HG03025 (cell line): ENCODE data around the gene KIRREL3.

Experiments used
- ATAC-seq: cut with Tn5 transposase; IDR thresholded peaks from one replicate; pipeline ENCODE4 v1.9.1; 2021; ENCODE audit warnings: mild to moderate bottlenecking, moderate library complexity; ENCODE audit not compliant: unreplicated experiment, low FRiP score

The KIRREL3 gene

DNA sequence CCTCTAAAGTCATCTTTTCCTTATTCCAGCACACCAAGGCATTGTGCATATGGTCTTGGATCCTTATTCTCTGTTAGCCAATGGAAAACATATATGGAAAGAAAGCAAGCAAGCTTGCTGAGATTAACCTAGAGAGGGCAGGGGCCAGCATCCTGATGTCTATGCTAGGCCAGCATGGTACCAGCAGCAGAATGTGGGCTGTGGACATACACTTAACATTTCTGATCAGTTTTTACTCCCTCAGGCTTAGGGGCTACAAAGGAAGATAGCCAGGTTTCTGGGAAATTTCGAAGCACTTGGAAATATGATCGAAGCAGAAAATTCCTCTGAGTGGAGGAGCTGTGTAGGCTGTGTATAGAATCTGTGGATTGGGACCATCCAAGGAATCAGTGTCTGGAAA is 578.1 kb downstream of the KIRREL3 start:
- ATAC-seq: no peak

DNA sequence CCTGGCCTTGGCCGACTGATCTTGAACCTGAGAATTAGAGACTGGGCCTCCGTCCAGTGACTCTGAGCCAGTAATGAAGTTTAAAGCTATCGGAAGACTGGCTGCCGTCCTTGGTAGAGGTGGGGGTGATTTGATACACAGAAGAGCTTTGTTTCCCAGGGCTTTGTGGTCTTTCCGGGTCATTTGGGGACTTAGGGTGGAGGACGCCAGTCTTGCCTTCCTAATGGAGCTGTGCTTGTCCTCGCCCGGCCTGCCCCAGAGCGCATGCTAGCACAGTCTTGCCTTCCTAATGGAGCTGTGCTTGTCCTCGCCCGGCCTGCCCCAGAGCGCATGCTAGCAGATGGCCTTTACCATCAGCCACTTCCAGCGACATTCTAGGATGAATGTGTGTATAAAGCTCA is 579.3 kb downstream of the KIRREL3 start:
- ATAC-seq: no peak

DNA sequence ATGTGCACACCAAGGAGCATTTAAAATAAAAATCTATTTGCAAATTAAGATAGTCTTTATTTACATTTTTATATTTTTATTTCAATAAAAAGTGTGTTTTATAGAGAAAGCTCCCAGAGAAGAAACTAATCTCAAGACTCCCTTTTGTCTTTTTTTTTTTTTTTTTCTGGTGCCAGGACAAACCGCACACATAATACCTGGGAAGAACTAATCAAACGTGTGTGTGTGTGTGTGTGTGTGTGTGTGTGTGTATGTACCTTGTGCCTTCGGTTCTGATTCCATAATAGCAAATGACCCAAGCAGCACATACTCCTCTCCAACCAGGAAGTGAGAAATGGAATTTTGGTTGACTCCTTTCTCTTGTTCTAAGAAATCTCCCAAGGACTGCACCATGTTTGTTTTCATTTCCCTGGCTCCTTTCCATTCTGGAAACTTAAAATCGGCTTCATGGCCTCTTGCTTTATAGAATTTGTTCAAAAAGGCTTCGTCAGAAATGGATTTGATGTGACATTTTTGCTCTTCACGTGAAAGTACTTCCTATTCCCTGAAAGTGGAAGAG is 579.8 kb downstream of the KIRREL3 start:
- no peak for ATAC-seq

DNA sequence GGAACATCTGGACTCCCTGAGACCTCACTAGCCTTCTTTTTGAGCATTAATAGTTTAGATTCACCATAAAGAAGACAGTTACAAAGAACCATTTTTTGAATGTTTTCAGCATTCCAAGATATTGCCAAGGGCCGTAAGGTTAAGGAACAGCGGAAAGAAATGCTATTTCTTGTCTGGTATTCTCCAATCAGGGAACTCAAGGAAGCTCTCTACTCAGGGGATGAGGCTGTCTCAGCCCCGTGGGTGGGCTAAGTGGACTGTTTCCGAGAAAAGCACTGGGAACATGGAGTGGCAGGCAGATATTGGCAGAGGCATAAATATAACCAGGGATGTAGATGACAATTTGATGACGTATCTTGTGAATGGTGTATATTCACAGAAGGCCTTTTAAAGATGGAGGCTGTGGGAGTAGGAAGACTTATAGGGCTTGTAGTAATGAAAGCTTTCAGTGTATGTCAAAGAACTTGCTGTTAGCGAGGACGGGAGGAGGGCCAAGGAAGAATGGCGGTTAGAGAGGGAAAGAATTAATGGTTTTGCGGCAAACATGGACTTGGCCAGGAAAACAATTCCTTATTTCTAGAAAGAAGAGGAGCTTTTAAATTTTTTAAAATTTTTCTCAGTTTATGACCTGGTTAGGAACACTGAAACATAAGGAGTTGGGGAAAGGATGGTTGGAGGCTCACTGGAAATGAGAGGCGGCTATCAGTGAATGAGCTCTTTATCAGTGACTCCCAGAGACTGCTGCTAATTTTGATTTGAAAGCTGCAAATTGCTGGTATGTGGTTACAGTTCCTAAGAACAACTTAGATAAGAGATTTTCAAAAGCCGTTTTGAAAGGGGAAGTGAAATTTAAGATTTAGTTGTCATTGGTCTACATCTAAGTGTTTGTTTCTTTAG is 580.5 kb downstream of the KIRREL3 start:
- ATAC-seq: peak; percentile 84

DNA sequence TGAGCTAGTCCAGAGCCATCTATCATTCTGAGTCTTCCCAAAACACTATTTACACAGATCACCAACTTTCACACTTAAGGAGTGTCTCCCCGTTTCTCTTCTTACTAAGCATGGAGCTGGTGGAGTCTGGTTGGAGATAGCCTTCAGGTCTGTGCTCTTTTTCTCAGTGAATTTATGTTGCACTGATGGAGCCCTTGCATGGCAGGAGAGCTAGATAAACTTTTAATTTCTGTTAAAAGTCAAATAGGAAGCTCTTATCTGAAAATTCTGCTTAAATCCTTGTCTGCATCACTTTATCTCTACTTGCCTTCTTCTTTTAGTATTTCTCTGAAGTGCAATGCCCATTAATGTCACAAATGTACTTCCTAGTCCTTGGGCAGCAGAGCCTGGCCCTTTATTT is 581.7 kb downstream of the KIRREL3 start:
- ATAC-seq: no peak

DNA sequence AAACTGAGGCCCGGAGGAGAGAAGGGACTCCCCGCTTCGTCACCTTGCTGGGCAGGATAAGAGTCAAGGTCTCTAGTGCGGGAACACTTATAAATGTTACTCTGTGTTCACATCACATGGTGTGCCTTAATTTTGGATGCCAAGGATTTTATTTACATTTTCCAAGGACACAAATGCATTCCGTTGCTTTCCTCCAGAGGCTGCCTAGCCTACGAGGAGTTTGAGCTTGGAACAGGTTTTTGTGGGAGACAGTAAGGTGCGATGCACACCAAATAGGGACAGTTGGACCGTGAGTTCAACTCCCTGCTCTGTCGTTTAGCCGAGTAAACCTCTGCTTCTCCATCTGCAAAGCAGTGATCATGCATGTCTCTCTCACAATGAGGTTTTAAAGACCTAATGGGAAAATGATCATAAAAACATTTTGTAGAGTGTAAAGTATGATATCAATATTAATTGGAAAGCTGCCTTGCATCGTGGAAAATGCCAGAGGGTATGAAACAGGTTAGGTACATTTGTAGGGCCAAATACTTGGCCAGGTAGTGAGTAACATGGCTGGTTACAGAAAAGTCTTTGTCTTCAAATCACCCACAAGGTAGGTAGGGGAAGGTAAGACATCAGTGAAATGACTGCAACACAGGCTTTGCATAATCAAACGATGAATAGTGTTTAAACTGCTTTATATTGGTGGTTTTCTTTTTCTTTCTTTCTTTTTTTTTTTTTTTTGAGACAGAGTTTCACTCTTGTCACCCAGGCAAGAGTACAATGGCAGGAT is 583.3 kb downstream of the KIRREL3 start:
- no peak for ATAC-seq

DNA sequence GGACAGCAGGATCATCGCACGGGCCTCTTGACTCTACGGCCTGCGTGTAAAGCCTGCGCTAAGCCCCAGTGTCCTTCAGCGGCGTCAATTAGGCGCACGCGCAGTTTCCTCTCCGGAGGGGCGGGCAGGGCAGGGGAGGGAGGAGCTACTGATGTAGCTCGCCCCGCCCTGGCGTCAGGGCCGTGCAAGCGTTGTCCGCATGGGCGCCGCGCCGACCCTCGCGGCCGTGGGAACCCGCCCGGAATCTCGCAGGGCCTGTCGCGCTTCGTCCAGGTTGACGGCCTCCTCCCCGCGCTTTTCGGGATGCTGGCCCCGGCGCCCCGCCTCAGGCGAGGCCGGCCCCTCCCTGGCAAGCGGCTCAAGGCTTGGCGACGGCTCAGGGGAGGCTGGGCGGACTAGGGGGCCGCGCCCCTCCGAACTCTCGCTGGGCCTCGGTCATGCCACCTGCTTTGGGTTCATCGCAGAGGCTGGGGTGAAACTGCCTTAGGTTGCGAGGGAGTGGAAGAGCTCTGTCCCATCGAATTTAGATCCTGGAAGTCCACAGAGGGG is 584.0 kb downstream of the KIRREL3 start:
- ATAC-seq: no peak

DNA sequence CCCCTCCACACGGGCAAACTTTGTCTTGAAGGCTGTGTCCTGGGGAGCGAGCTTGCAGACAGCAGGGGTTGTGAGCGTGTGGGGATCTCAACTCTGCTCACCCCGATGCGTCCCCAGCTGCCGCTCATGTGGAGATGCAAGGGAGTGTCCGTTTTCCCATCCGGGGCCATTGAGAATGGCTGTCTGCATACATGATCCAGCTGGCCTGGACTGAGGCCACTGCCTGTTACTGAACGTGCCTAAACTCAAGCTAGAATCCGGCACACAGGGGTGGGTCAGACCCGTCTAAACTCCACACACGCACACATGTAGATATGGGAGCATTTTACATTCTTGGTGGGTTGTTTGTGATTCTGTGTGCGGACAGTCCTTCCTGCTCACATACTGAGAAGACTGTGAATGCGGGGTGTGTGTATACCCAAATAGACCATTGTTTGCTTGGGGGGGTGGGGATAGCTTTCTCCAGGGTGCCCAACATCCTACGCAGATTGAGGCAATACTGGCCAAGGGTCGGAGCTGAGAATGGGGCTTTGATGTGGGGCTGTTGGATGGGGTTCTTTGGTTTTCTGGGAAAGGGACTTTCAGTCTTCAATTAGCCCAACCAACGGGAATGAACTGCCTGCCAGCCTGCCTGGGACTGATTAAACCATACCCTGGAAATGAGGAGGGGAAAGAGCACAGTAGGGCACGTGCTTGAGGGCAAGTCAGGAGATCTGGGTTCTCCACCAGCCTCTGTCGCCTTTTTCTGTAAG is 584.7 kb downstream of the KIRREL3 start:
- no peak for ATAC-seq

DNA sequence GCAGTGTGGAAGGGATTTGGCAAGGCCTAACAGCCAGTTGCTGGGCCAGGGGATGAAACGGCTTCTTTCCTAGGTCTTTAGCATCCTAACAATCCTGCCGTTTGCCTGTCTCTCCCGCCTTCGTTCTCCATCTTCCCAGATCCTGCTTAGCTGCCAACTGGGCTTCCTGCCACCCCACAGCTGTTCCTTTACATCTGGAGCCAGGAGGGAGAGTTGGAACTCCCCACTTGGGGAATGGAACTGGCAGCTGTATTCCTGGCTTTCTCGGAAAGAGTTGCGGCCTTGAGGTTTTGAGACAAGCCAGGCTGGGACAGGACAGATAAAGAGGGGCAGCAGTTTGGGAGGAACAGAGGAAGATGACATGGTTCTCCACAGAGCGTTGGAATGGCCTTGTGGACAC is 585.4 kb downstream of the KIRREL3 start:
- ATAC-seq: no peak

DNA sequence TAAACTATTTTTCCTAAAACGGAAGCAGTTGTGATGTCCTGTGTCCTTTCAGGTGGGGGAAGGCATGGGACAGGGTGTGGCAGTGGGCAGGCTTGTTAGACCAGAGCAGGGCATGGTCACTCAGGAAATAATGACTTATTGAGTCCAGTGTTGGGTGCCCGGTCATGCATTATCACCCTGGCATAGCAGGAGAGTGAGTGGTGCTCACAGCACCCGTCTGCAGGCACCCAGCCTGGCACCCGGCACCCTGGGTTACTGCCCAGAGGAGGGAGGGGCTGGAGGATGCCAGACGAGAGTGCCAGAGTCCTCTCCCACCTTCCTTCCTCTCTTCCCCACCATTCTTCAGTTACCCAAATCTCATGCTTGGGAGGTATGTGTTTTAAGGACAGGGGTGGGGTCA is 586.0 kb downstream of the KIRREL3 start:
- ATAC-seq: no peak

DNA sequence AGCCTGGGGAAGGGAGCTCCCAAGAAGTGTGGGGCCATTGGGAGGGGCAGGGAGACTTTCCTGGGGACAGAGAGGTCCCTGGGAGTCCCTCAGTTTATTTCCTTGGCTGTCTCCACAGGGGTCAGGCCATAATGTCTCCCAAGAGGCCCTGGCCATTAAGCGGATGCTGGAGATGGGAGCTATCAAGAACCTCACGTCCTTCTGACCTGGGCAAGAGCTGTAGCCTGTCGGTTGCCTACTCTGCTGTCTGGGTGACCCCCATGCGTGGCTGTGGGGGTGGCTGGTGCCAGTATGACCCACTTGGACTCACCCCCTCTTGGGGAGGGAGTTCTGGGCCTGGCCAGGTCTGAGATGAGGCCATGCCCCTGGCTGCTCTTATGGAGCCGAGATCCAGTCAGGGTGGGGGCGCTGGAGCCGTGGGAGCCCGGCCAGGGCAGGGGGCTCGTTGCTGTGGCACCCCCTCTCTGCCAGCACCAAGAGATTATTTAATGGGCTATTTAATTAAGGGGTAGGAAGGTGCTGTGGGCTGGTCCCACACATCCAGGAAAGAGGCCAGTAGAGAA is 586.6 kb downstream of the KIRREL3 start:
- no peak for ATAC-seq

DNA sequence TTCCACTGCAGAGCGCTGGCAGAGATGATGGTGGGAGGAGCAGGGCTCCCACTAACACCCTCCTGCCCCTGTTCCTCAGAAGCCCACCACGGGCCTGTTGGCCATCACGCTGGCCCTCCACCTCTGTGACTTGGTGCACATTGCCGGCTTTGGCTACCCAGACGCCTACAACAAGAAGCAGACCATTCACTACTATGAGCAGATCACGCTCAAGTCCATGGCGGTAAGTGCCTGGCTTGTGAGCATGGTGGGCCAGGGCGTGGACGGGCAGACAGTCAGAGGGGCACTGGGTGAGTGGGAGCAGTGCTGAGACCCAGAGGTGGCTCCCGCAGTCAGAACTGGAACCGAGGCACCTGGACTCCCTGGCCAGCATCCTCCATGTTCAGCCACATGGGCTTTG is 587.1 kb downstream of the KIRREL3 start:
- ATAC-seq: no peak

DNA sequence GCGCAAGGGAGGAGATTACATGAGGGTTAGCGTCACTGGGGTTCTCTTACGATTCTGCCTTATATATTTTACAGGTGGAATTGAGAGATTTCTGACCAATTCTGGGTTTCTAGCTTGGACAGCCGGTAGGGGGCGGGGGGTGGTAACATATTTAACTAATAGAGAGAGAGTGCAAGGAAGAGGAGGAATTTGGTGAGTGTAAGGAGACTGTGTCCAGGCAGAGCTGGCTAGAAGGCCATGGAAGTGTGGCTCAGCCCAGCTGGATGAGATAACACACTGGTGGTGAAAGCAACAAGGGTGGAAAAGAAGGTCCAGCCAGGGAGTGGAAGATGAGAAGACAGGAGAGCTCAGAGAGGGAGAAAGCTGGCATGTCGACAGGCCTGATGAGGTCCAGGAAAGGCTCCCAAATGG is 588.6 kb downstream of the KIRREL3 start:
- ATAC-seq: no peak

DNA sequence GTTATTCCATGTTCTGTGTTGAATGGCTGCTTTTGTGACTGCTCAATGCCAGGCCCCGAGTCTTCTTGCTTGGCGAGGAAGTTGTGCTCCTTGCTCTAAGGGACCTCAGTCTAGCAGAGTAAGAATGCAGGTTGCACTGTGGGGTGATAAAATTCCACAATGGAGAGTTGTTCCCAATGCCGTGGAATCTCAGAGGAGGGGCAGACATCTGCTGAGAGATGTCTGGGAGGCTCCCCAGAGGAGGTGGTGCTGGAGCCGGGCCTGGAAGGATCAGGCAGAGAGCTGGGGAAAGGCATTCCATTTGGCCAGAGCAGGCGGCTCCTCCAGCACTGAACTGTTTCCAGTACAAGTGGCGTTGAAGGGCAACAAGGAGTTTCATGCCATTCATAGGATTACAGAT is 589.9 kb downstream of the KIRREL3 start:
- ATAC-seq: no peak

DNA sequence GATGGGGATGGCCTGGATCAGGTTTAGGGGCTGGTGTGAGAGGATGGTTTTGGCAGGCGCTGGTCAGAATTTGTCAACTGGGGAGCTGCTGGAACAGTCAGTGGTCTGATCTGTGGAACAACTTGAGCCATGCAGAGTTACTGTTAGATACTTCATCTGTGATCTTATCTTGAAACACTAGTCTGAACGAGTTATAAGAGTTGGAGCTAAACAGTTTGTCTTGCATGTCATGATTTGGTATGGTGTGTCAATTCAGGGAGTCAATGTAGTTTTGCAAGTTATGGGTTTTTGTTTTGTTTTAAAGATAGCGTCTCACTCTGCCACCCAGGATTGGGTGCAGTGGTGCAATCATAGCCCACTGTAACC is 591.0 kb downstream of the KIRREL3 start:
- ATAC-seq: no peak

DNA sequence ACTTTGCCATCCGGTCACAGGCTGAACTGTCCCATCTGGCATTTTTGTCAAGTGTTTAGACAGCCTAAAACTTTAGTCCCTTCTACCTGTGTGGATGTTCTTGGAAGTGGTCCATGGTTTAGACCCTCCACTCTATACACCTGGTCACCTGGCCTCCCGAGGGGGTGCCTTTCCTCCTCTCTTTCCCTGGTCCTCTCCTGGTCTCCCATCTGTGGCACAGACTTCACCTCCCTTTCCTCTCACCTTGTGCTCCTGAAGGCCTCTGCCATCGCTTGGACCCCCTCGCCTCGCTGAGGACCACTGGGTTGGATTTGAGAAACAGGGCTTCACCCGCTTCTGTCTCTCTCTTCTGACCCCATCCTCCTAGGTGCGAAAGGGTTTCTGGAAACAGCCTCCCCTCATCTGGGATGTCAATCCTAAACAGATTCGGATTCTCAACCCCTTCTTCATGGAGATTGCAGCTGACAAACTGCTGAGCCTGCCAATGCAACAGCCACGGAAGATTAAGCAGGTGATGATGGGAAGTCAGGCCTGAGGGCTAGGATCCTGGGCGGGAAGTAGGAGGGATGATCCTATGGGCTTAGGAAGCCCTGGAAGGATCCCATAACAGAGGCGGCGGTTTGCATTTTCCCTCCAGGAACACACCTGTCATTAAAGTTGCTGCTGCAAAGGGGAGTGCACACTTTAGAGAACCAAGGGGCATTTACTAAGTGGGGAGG is 591.5 kb downstream of the KIRREL3 start:
- ATAC-seq: no peak

DNA sequence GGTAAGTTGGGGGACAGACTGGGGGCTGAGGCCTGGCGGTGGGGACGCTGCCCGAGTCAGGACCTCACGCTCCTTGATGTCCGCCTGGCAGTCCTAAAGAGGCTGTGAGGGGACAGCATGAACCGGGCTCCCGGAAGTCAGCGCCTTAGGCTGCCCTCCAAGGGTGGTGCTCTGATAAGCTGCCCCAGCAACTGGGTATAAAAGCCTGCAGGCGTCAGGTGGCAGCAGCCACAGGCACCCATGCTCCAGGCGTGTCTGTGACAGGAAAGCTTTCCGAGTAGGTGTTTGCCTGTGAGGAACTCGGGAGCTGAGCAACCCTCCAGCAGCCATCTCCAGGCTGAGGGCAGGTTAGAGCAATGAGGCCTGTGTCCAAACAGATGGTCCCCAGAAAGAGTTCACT is 592.1 kb downstream of the KIRREL3 start:
- no peak for ATAC-seq

DNA sequence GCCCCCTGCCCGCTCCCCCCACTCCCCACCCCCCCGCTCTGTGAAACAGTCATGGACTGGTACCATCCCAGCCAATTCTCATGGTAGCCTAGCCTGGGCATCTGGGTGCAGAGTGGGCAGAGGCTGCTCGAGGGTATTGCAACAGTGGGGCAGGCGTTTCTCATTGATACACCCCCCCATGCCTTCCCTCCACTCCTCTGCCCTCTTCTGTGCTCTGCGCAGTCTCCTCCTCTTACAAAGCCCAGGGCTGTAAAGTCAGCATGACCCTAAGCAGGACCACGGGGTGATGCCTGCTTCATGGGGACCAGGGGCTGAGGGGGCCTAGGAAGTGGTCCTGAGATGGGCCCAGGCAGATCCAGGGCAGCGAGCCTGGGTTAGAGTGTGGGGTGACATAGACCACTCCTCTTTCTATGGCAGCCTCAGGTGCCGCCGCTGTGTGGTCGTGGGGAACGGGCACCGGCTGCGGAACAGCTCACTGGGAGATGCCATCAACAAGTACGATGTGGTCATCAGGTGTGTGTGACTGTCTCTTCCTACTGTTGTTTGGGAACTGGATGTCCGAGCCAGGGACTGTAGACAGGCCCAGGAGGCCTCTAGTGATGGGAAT is 592.8 kb downstream of the KIRREL3 start:
- ATAC-seq: no peak

DNA sequence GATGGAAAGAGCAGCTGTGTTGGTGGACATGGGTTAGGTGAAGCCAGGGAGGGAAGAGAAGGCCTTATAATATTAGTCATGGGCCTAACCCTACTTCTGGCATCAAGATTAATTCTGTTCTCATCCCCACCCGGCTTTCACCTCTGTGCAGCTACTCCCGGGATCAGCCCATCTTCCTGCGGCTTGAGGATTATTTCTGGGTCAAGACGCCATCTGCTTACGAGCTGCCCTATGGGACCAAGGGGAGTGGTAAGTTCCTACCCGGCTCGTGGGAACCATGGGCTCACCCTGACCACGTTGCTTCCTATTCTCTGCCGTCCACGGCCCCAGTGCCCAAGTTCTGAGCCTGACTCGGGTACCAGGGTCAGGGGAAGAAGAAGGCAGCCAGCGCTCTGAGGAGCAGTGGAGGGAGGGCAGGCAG is 593.5 kb downstream of the KIRREL3 start:
- no peak for ATAC-seq
